Tongue (tissue), 2 donors: ENCODE data around the gene HMCN2. TPM values are rescaled to one million over a fixed set of nuclear protein-coding genes. Genes with fewer than 3 reads are reported as not detected.
"Not testable (repeated sequence)": the region's sequence is repeated elsewhere in the genome, so short reads cannot be mapped to it uniquely, and the experiment has no call there.

Source experiments
- DNase-seq: peaks from one replicate; pipeline ENCODE4 v3.0.0-alpha.2; 2015
- total RNA-seq: library from RNA; depleted of rRNA; stranded (reverse); fragments of >200 nt; gene quantifications from one replicate; pipeline ENCODE4 v1.2.3, GENCODE V29; 2014

Gene HMCN2
- total RNA-seq, 1 donor from 2014 or later: 30.9 TPM

DNA sequence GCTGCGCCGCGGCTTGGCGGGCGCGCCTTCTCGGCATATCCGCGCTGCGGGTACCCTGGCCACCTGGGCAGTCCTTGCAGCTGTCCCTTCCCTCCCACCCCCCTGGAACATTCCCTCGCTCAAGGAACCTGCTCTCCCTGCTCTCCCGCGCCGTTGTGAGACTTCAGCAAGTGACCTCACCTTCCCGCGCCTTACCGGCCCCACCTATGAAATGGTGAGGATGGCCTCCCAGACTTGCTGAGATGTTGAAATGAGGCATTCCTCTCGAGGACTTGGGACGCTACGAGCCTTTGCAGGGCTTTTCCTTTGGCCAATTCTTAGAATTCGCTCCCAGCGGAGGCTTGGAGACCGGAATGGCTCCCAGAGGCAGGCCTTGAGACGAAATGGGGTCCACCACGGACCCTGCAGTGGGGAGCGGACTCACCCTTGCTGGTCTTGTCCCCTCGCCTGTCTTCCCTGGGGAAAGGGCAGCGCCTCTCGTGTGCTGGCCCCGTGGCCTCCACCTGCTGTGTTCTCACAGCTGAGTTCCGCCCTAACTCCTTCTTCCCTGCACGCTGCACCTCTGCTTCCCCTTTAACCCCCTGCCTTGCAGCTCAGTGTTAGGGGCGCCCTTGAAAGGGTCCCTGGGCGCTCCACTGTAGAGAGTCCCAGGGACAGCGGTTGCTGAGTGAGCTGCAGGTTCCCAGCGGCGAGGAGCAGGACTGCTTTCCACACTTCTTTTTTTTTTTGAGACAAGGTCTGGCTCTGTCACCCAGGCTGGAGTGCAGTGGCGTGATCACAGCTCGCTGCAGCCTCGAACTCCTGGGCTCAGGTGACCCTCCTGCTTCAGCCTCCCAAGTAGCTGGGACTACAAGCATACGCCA, 907 bp downstream of the HMCN2 start:
- peak; percentile 19 for DNase-seq

DNA sequence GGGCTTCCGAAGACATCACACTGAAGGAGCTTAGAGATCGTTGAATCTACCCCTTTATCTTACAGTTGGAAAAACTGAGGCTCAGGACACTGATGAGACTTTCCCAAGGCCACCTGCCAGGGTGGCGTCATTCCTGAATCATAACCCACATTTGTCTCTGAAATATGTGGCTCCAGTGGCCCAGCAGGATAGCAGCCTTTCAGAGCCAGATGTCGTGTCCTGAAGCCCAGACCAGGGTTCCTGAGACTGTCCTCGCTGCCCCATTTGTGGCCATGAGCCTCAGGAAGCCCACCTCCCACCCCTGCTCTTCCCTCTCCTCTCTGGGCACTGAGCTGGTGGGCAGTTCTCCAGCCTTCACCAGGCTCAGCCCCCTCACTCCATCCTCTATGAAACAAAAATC, 2.4 kb downstream of the HMCN2 start:
- DNase-seq: no peak

DNA sequence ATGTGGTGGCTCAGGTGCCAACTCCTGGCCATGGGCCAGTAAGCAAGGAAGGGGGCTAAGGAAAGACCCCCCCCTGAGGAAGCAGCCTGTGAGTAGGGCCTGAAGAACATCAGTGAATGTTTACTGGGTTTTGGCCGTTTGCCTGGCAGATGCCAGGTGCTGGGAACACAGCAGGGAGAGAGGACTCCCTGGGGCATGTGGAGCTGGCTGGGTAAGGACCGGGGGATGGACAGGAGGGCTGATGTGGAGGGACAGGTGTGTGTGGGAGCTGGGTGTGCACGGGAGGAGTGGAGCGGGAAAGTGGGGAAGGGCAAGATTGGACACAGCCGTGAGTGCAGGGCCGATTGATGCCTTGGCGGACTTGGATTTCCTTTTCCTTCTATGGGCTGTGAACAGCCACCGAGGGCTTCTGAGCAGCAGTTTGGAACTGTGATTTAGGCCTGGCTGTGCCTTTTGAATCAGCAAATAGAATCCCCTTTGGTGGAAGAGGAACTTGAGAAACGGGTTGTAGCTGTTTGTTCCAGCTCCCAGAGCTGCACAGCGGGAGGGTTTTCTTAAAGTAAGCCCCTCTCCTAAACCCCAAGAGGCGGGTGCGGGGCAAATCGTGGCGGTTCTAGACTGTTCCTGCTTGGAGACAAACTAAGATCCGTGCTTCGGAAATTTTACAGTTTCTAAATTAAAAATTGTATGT, 3.1 kb downstream of the HMCN2 start:
- peak; percentile 59 for DNase-seq

DNA sequence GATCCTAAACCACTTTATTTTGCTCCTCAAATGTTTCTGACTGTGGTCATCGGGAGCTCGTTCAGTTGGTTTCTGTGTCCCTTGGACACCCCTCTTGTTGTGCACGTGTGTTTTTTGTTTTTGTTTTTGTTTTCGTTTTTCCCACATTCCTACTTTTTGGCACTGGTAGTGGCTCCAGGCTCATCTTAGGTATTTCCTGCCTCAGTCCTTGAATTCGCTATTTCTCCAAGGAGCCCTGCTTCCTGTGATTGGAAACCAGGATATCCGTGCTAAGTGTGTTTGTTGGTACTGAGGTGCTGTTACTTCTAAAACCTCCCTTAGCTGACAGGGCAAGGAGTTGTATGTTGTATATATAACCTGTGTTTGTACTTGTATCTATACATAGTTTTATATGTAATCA, 5.9 kb downstream of the HMCN2 start:
- no peak for DNase-seq

DNA sequence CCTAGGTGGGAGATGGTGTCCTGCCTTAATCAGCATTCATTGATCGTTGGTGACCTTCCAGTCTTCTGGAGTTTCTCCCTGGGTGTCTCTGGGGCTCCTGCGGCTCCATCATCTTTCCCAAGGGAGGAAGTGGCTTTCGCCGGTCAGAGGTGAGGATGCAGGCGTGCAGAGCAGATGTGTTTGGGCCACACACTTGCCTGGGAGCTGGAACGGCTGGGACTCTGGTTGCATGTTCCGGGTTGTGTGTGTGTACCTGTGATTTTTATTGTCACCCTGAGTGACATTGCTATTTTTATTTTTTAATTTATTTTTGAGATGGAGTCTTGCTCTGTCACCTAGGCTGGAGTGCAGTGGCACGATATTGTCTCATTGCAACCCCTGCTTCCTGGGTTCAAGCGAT, 9.6 kb downstream of the HMCN2 start:
- DNase-seq: no peak

DNA sequence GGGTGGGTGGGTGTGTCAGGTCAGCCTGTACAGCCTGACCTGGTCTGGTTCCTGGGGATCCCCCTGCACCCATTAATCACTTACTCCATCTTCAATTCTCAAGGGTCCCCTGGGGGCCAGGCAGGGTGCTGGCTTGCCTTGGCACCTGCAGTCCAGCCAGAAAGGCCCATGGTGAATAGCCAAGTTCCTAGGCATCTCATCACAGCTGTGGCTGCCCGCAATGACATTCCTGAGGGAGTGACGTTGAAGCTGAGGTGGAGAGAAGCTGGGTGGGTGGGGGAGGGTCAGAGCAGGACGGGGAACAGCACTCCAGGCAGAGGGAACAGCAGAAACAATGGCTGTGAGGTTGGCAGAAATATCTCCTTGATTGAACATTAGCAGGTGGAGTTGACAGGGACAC, 10.6 kb downstream of the HMCN2 start:
- DNase-seq: no peak

DNA sequence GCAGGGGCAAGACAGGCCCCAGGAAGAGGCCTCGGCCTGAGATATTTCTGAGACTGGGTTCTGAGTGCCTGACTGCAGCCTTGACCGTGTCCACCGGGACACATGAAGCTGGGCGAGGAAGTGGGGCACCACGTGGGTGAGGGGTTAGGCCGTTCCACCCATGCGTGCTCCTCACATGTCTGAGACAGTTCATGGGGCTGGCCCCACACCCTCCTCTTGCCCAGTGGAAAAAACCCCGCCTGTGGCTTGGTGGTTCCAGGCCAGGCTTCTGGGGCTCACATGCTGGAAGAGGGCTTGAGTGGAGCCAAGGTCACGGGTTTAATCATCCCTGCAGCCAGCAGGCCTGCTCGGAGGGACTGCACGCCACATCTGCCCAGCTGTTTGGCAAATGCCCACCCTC, 11.4 kb downstream of the HMCN2 start:
- DNase-seq: no peak

DNA sequence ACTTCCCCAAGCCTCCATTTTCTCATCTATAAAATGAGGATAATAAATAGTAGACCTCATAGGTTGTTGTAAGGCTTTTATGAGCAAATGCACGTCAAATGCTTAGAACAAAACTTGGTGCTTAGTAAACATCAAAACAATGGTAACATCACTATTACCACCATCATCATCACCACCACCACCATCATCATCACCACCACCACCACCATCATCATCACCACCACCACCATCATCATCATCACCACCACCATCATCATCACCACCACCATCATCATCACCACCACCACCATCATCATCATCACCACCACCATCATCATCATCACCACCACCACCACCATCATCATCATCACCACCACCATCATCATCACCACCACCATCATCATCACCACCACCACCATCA, 12.0 kb downstream of the HMCN2 start:
- DNase-seq: not testable (repeated sequence)

DNA sequence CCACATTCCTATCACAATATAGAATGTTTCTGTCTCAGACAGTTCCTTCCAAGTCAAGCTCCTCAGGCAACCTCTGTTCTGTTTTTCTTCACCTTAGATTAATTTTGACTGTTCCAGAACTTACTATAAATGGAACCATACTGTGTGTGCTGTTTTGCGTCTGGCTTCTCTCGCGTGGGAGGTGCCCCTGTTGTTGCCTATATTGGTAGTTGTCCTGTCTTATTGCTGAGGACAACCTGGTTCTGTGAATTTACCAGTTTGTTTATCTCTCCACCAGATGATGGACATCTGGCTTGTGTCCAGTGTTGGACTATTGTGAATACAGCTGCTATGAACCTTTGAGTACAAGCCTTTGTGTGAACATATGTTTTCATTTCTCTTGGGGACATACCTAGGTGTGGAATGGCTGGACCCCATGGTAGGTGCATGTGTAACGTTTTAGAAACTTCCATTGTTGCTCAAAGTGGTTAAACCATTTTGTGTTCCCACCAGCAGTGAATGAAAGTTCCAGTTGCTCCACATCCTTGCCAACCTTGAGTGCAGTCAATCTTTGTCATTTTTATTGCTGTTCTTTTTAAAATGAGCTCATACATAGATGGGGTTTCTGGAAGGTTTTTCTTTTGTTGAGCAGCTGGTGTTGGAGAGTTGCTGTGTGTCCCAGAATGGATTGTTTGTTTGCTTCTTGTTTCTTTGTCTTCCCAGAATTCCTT, 18.1 kb downstream of the HMCN2 start:
- DNase-seq: peak; percentile 87

DNA sequence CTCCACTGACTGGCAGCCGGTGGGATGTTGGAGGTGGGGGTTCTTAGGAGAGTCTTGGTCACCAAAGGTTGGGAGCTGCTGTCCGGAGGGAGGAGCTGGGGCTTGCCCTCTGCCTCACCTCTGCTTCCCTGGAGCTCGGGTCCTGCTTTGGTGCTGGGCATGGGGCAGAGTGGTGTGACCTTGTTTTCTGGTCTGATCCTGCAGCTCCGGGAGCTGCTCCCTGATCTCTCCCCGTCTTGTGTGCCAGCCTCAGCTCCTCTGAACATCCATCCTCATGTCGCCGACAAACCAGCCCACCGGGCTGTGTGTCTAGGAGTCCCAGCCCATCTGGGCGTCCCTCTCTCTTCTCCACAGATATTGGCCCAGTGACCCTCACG, 18.7 kb downstream of the HMCN2 start:
- no peak for DNase-seq

DNA sequence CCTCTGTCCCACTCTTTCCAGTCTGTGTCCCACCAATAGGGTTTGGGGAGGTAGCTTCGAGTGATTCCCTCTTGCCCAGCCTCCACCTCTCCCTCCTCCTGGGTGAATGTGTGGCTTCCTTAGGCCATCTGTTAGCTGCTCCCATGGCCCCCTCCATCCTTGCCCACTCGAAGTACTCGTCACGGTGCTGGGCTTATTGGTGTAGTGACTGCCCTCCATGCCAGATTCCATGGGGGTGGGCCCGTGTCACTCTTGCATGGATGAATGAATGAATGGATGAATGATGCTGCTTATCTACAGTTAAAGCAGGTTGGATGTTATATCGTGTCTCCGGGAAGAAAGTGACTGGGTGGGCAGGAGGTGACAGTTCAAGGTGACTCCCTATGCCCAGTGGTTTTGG, 19.1 kb downstream of the HMCN2 start:
- no peak for DNase-seq

DNA sequence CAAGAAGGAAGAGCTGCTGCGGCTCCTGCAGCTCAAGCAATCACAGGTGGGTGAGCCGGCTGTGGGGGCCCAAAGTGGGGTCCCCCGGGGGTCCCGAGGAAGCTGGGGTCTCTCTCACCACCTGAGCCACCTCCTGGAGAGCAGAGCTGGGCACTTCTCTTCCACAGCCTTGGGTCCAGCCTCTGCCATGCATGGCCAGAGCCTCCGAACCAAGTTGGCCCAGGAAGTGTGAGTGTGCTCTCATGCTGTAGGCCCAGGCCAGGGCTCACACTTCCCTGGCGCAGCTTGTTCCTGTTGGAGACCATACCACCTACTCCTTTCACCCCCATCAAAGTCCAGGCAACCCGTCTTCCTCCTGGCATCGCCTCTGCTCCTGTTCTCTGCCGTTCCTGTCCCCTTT, 19.7 kb downstream of the HMCN2 start:
- DNase-seq: no peak

DNA sequence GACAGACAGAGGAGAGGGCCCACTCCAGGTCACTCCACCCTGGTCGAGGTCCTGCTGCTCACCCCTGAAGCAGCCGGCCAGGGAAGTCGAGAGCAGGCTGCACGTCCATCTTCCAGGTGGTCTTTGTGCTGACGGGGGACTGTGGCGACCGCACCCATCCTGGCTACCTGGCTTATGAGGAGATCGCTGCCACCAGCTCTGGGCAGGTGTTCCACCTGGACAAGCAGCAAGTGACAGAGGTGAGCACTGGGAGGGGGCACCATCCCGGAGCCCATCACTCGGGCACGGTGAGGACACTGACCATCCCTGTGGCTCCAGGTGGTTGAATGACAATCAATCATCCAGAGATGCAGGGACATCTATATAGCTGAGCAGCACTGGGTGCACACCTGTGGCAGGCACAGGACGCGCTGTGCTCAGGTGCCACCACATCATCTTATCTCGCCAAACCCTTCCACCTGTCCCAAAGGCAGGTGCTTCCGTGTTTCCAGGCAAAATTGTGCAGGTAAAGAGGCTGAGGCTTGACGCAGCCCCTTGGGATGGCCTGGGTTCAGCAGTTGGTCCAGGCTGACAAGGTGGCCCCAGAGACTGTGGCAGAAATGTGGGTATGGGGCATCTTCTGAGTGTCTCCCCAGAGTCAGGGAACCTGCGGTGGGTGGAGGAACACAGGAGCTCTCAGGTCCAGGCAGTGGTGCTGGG, 20.7 kb downstream of the HMCN2 start:
- no peak for DNase-seq

DNA sequence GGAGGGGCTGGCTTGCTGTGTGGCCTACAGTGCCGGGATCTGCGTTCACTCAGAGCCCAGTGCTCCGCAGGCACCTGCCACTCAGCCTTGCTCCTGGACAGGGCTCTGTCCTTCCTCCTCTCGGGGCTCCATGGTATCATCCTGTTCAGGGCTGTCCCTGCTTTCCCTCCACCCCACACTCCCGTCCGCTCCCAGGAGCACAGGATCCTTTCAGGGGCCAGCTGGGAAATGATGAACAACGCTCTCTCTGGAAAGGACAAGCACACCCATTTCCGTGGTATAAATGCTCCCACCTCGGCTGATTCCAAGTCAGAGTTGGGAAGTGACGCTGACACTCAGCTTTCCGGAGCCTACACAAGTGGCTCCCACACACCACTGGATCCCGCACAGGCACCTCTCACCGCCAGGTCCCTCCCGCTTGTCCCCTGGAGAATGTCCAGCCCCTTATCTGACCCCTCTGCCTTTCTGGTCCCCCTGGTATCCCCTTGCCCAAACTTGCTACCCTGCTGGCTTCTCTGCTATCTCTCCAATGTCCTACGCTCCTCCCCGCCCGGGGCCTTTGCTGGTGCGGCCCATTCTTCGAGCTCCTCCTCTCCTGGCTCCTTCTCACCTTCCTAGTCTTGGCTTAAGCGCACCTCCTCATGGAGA, 21.3 kb downstream of the HMCN2 start:
- no peak for DNase-seq

DNA sequence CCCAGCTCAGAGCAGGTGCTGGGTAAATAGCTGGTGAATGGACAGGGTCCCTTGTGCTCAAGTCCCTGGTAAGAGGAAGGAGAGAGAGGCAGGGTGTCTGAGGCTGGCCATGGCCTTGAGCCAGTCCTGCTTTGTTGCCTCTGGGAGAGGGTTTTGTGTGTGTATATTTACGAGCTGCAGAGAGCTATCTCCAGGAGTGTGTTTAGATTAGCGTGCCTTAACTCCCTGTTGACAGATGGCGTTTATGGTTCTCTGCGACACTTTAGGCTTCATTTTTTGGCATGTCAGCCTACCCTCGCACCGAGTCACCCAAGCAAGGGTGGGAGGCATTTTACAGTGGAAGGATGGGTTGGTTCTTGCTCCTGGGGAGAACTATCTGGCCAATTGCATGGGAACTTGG, 22.2 kb downstream of the HMCN2 start:
- peak; percentile 18 for DNase-seq

DNA sequence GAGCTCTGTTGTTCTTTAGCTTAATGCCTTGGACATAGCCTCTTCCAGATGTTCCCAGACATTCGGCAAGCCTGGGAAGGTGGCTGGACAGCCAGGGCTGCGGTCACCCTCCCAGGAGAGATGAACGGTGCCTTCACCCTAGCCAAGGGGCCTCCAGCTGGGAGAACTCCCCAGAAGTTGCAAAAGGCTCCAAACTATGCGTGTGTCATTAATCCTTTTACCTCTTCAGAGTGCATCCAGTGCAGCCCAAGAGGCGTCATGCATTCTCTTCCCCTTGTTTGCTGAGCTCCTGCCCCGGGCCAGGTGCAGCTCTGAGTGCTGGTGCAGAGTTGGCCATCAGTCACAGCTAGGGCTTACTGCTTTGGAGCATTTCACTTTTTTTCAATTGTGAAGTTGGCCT, 22.8 kb downstream of the HMCN2 start:
- peak; percentile 43 for DNase-seq

DNA sequence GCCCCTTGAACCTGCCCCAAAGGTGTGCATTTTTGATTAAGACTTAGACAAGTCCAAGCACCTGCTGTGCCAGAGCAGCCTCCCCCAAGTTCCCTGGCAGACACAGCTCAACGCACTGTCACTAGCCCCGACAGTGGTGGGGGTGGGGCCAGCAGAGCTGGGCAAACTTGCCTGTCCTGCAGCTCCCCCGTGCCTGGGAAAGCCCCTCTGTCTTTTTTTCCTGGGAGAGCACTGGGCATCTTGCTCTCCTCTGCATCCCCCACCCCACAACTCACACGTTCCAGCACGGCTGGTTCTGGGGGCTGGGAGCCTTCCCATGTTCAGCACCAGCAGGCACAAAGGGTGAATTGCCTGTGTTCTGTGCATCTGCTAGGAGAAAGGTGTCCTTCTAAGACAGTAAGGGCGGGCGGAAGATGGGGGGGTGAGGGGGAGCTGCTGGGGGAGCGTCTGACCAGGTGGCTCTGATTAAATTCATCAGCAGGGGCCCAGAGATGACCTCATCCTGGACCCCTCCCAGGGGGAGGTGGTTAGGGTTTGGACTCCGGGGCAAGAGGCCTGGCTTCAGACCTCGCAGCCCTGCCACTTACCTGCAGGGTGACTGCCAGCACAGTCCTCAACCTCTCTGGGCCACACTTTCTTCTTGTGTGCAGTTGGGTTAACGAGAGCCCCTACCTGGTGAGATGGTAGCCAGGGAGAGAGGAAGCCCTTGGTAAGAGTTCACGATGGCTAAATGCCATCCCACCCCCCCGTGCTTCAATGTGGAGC, 23.5 kb downstream of the HMCN2 start:
- DNase-seq: peak; percentile 30

DNA sequence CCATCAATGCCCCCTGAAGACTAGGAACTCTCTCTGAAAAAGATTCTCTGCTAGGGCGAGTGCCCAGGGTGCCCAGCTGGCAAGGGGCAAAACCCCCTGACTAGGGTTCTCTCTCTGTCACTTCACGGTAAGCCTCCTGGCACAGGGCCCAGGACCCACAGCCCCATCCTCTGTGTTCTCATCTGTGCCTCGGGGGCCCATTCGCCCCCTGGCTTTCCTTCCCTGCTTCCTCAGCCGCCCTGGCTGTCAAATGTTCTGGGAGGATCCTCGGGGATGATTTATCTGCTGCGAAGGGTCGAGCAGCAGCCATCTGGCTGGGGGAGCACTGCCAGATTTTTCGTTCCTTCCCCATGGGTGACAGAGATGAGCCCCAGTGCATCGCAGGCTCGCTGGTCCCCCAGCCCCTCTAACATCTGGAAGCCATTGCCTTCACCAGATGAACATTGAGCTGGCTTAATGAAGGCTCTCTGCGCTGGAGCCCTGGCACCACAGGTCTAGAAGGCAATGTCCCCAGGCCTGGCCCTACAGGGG, 24.2 kb downstream of the HMCN2 start:
- DNase-seq: peak; percentile 46

DNA sequence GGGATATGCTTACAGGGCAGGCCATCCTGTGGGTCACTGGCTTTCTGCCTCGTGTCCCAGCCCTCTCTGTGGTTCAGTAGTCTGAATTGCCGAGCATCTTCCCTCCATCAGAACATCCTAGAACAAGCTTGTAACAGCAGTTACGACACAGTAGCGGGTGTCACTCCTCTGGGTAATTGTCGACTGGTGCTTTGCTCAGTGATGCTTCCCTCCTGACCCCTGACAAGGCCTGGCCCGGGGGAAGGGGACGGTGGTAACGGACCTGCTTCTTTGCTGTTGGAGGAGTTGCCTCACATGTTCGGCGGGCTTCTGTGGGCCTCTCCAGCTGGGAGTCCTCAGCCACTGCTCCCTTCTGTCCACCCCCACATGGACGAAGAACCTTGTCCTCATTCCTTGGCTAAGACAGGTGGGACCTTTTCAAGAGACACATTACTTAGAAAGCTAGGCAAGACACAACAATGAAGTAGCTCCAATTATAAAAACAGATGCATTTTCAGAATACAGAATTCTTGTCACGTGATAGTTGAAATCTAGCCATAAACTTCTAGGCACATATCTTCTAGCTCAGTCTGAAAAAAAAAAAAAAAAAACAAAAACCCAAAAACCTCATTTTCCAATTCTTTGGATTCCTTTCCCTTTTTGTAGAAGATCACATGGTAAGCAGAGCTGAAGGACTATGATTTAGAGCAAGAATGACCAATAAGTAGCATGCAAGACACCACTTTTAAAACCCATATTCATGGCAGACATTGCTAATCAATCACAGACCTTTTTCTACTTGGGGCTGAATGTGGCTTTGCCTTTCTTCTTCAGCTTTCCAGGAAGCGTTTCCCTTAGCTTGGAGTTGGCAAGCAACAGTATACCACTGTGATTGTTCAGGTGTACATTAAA, 25.0 kb downstream of the HMCN2 start:
- DNase-seq: peak; percentile 58

DNA sequence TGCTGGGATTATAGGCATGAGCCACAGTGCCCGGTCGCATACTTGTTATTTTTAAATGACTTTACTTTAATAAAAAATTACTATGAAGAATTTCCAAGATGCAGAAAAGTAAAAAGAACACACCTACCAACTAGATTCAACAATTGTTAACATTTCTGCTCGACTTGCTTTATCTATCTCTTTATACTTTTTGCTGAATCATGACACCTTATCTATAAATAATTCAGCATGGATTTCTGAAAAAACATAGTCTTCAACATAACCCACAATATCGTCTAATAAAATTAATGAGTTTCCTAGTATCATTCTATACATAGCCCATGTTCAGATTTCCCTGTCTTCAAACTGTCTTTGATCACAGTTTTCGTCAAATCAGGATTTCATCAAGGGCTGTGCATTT, 25.9 kb downstream of the HMCN2 start:
- DNase-seq: no peak
